GM21360 (cell line): ENCODE measurements around the gene FLNB.
"Not testable (repeated sequence)": the region's sequence is repeated elsewhere in the genome, so short reads cannot be mapped to it uniquely, and the experiment has no call there.

ENCODE experiments used
- ATAC-seq: cut with Tn5 transposase; IDR thresholded peaks from one replicate; pipeline ENCODE4 v1.9.1; 2021; ENCODE audit warnings: mild to moderate bottlenecking, moderate library complexity; ENCODE audit not compliant: unreplicated experiment

The FLNB gene

DNA sequence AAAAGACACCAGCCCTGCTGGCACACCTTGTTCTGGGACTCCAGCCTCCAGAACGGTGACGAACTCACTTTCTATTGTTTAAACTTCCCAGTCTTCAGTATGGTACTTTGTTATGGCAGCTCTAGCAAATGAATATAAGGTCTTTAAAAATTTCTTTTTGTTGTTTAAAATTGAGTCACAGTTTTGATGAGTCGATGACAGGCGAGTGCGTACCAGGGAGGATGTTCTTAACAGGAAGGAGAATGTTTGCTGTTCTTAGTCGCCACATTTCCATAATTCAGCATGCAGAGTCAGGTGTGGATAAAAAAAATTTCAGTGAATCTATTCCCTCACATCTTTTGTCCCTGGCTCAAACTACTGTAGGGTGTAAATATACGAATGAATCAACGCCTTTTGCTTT is 190.1 kb downstream of the FLNB start:
- no peak for ATAC-seq

DNA sequence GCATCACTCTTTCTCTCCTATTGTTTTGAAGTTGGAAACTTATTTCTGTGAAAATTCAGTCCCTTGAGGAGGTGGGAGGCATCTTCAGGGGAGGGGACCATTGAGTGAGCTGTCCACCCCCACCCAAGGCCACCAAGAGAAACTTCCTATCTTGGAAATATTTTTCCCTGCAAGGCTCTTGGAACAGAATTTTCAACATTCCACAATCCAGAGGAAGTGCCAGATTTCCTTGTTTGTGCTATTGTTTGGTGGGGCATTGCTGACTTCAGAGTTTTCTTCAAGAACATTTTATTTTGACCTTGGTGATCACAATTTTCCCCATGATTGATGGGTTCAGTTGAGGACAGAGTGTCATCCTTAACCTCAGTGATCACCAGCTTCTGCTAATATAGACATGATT is 190.6 kb downstream of the FLNB start:
- ATAC-seq, result no peak

DNA sequence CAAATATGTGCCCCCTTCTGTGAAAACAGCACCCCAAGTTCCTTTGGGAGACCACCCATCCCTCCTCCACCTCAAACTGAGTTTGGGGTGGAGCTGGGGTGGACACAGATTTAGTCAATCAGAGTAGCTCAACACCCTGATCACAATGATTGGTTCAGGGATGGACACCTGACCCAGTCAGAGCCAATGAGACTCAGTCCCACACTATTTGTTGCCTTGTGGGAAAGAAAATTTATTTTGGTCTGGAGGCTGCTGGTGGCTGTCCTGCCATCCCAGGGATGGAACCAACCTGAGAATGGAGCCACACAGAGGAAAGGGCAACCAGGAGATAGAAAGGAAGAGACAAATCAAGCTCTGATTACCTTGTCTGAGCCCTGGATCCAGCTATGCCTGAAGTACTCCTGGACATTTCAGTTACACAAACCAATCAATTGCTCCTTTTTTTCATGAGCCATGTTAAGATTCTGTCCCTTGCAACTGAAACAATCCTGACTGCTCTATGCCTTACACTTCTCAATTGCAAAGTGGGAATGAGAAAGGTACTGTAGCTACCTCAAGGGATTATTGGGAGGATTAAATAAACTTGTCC is 192.0 kb downstream of the FLNB start:
- ATAC-seq, result no peak

DNA sequence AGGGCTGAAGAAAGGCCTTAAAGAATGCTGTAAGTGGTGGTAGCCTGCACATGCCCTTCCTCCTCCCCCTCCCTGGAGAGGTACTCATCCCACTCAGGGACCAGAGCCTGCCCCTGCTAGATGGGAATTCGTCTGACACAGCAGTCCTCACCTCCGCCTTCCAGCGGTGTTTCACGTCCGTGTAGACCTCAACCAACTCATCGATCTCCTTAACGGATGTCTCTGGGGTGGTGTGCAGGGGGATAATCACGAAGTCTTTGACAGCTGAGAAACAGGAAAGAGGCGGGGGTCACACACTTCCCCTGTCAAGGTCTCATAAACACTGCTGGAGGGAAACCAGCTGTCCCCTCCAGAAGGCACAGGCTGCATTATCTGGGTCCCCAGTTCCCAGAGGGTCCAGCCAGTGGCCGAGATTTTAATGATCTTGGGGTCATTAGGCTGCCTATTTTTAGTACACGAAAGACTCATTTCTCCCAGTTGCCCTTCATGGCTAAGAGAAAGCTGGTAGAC is 192.7 kb downstream of the FLNB start:
- ATAC-seq, result no peak

DNA sequence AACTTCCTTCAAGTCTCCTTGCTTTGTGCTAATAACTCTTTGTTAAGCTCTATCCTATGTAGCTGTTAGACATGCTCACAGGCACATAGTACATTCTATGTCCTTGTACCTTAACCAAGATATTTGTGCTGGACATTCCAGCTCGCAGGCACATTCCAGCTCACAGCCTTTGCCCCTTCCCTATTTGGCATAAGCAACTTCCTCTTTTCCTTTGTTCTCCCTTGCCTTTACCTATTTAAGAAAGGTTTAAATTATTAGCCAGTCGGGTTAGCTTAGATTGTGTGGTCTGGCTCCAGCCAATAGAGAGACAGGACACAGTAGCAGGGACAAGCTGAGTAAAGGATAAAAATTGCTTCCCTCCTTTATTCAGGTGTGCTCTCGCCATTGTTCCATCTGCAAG is 193.2 kb downstream of the FLNB start:
- ATAC-seq, result not testable (repeated sequence)

DNA sequence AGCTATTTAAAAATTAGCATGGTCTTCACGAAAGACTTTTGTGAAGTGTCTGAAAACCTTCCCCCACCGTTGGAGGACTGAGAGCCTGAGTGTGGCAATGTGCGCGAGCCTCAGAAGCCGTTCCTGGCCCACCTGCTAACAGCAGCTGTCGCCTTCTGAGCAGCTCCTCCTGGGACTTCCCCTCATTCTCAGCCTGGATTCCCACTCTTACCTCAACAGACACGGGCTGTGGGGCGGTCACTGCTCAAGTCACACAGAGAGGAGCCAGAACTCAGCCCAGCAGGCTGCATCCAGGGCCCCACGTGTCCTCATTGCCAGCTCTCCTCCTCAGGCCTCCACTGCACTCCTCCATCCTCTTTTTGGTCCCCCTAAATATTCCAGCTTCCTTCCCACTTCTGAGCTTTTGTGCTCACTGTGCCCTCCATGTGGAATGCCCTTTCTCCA is 194.7 kb downstream of the FLNB start:
- peak; percentile 70 for ATAC-seq

DNA sequence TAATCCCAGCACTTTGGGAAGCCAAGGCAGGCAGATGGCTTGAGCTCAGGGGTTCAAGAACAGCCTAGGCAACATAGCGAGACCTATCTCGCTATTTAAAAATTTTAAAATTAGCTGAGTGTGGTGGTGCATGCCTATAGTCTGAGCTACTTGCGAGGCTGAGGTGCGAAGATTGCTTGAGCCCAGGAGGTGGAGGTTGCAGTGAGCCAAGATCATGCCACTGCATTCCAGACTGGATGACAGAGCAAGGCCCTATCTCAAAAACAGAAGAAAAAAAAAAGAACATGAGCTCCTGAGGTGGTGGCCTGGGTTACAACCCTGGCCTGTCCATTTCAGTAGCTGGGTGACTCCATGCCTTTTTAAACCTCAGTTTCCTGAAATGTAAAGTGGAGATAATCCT is 195.3 kb downstream of the FLNB start:
- ATAC-seq, result no peak

DNA sequence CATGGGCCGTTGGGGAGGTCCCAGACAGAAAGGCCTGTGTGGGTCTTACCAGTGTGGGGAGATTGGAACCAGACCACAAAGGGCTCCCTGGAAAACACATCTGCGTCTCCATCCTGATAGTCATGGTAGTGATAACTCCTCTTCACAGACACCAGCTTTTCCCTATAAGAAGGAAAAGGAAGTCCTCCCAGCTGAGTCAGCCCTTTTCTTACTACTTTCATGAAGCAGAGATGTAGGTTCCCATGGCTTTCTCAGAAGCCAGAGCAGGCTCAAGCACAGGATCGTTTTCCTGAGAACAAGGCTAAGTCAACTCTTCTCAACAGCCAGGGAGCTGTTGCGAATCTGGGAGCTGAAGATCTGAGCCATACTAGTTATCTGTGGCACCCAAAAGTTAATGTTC is 196.5 kb downstream of the FLNB start:
- ATAC-seq, result no peak

DNA sequence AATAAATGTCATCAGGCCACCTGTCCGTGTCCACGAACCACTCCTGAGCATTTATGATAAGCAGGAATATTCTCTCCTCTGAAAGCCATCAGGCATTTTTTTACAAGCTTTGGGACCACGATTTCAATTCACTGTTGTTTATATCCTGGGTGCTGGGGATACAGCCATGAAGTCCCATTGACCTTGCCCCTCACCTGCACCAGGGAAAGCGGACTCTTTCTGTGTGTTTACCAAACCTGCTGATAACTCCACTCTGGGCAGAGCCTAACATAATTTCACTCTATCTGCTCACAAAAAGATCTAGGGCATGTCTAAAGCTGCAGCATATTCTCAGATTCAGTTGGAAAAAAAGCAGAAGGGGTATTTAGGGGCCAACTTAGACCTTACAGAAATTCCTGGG is 197.8 kb downstream of the FLNB start:
- no peak for ATAC-seq

DNA sequence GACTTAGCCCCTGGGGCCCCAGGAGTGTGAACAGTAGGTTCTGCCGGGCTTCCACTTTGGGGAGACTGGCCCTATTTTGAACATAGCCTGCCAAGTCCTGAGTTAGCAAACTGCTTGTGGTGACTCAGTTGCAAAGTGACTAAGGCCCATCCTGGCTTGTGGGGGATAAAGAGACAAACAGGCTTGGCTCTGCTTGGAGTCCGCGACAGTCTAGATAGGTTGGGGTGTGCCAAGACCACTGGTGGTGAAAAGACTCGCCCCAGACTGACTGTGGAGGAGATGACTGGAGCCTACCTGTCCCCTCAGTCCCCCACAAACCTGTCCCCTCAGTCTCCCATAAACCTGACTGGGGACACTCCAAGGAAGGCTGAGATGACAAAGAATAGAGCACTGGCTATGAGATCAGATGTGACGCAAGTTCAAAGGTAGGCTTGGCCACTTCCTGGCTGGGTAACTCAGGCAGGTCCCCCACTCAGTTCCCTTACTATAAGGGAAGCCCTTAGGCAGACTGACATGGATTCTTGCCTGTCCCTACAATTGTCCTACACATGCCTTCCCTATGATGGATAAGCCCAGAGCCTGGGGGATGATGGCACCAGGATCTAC is 198.3 kb downstream of the FLNB start:
- ATAC-seq, result no peak

DNA sequence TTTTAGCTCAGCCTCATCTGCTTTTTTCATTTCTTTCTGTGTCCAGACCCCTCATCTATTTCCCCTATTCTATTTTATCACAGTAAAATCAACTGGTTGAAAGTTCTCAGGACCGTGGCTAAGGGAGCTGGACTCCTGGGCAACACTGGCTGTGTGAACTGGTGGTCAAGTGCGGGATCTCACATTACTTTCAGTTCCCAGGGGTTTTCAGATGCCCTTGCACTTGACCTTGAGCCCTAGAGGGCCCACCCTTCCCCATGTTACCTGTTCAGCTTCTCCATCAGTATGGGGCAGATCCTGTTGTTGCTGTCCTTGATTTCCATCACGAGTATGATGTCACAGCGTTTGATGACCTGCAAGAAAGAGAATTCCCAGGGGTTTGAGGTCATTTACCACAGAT is 199.7 kb downstream of the FLNB start:
- no peak for ATAC-seq

DNA sequence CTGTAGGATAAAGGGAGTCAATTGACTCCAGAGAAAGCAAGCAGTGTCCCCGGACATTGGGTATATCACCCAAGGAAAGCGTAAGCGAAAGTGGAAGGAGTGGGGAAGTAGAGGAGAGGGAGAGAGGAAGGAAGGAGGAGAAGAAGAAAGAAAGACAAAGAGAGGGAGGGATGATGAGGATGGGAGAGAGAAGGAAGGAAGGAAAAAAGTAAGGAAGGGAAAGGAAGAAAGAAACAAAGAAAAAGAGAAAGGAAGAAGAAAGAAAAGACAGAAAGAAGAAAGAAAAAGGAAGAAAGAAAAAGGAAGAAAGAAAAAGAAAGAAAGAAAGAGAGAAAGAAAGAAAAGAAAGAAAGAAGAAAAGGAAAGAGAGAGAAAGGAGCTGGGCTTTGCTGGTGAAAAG is 201.7 kb downstream of the FLNB start:
- no peak for ATAC-seq

DNA sequence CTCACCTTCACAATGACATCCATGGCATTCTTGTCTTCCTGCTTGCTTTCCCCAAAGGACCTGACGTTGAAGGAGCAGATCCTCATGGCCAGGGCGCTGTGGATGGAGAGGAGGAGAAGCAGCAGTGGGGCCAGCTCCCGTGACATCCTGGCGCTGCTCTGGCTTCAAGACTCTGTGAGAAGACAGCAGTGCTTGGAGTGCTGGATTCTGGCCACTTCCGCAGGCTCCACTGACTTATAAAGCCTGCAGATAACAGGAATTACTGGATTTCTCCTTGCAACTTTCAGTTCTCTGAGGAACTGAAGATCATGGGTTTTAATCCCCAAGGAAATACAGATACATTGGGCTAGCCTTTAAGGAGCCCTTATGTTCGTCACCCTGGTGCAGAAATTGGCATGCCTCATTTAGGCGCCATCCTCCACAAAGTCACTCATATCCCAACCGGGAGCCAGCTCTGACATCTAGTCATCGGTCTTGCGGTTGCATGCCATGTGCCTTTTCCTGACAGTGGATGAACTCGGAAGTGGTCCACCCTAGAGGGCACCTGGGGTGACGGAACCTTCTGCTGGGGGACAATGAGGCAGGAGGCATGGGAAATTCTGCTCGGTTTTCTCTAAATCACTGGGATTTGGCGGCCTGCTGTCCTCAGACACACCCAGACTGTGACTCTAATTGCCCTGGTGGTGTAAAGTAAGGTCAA is 202.7 kb downstream of the FLNB start, which contains the start of gene DNASE1L3:
TSS of gene DNASE1L3 (minus strand) at position 212 of the 700 bp plus-strand sequence. CDS start at position 146, 66 bp downstream.
- ATAC-seq, result no peak

DNA sequence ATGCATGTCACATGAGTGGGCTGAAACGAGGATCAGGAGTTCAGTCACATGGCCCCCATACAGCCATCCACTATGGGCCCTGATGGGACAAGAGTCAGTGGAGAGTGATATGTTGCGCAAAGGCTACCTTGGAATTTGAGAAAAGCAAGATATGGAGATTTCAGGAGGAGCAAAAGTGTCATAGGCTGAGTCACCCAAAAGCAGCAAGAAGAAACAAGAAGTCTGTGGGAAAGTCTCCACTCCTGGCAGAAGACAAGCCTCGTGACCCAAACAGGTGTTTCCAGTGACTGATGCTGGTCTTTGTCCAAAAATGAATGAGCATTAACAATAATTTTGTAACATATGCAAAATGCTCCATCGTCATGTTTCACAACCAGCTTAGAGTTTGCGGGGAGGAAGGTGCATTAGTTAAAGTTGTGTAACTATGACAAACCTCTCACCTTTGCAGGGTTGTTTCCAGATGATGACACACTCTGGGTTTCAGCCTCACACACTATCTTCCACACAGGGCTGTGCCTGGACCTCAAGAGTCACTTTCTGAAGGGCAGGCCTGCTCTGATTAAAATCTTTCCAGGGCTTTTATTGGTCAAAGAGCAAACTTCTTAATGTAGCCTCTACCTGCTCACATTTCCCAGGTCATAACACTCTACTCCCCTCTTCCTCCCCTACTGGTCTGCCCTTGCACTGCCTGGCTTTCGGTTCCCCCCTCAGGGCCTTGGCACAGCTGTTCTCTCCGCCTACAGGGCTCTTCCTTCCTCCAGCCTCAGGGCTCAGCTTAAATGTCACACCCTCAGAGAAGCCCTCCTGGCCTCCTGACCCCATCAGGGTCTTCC is 206.5 kb downstream of the FLNB start:
- peak; percentile 81 for ATAC-seq

DNA sequence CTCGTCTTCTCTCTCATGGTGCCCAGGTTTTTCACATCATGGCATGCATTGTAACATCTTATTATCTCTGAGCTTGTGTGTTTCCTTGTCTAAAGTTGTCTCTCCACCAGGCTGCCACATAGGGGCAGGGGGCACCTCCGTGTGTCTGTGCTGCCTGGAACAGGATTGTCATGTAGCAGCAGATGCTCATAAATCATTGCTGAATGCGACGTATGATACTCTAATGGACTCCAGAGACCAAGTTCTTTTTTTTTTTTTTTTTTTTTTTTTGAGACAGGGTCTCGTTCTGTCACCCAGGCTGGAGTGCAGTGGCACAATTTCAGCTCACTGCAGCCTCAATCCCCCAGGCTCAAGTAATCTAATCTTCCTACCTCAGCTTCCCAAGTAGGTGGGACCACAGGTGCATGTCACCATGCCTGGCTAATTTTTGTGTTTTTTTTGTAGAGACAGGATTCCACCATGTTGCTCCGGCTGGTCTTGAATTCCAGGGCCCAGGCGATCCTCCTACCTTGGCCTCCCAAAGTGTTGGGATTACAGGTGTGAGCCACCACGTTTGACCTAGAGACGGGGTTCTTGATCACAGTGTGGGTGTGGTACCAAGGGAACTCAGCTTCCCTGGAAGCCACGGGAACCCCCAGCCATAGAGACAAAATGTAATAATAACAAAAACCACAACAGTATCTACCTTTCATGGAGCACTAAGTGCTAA is 207.2 kb downstream of the FLNB start:
- ATAC-seq, result no peak

DNA sequence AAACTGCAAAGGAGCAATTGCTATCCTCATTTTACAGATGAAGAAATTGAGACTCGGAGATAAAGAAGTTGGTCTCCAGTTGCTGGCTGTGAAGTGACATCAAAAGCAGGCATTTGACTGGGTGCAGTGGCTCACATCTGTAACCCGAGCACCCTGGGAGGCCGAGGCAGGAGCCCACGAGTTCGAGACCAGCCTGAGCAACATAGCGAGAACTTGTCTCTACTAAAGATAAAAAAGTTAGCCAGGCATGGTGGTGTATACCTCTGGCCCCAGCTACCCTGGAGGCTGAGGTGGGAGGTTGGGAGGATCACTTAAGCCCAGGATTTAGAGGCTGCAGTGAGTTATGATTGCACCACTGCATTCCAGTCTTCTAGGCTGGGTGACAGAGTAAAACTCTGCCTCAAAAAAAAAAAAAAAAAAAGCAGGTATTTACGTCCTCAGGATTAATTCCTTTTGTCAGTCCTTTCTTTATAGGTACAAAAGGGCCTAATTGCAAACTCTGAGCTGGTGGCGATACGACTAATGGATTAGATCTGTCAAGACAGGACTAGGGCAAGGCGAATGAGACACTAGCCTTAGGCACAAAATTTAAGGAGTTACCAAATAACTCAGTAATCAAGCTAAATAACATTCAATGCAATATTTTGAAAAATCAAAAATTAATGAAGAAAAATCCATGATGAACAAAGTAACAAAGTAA is 208.4 kb downstream of the FLNB start:
- no peak for ATAC-seq

DNA sequence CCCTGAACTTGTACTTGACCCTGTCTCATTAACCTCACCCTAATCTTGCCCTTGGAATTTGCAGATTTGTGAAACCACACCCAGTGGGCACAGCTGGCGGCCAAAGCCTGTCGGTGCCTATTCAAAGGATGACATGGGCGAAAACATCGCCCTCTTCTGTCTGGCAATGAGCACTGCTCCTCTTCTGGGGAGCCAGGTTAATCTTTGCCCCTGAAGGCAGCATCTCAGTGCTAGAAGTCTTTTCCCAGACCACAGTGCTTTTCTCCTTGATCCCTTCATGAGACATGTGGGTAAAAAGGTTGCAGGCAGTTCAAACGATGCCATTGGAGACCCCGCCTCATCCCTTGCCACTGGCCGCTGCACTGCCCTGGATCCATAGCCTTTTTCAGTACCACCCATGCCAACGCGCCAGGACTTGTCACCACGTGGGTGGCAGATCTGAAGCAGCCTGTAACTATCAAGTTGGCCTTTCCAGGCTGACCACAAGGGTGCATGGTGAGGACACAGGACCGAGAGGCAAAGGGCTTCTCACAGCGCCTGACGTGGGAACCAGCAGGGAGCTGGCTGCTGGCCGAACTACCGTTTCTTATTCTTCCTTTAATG is 209.1 kb downstream of the FLNB start:
- no peak for ATAC-seq

DNA sequence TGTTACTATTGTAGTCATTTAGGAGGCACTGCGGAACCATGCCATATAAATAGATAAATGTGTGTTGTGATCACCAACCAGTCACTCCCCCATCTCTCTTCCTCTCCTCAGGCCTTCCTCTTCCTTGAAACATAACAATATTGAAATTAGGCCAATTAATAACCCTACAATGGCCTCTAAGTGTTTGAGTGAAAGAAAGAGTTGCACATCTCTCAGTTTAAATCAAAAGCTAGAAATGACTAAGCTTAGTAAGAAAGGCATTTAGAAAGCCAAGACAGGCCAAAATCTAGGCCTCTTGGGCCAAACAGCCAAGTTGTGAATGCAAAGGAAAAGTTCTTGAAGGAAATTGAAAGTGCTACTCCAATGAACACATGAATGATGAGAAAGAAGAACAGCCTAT is 210.7 kb downstream of the FLNB start:
- ATAC-seq, result no peak
